WI38 (cell line): ENCODE measurements around the gene SMLR1.

Experiments
- H3K4me3 ChIP-seq: 2 replicates; pipeline ENCODE4 v1.5.1; 2011; ENCODE audit warnings: low read depth, mild to moderate bottlenecking, control low read depth, low read length
- CTCF ChIP-seq: IDR thresholded peaks from 2 replicates; pipeline ENCODE4 v1.5.1; 2012; ENCODE audit warnings: low read depth, mild to moderate bottlenecking, control low read depth, low read length

SMLR1 gene

GRCh38 chr6:130810307-130811030 lies 16.7 kb upstream of the SMLR1 start:
- TF ChIP-seq CTCF, result no peak
- no peak overlapping the region for H3K4me3 ChIP-seq

- no peak for TF ChIP-seq CTCF
- no peak overlapping the region for H3K4me3 ChIP-seq
These were observed 15.3 kb upstream of the SMLR1 start for GRCh38 chr6:130811932-130812331.

- no peak for TF ChIP-seq CTCF
- no peak overlapping the region for H3K4me3 ChIP-seq
These were observed 12.7 kb upstream of the SMLR1 start for GRCh38 chr6:130814506-130814905.

- H3K4me3 ChIP-seq, result no peak overlapping the region
- no peak for TF ChIP-seq CTCF
These were observed 11.8 kb upstream of the SMLR1 start for GRCh38 chr6:130815200-130816071.

GRCh38 chr6:130822736-130823135 lies 4.5 kb upstream of the SMLR1 start:
- no peak overlapping the region for H3K4me3 ChIP-seq
- no peak for TF ChIP-seq CTCF

GRCh38 chr6:130824978-130825694 lies 2.1 kb upstream of the SMLR1 start:
- no peak for TF ChIP-seq CTCF

More at GRCh38 chr6:130824978-130825694, 2.1 kb upstream of the SMLR1 start:
- H3K4me3 ChIP-seq, result no peak overlapping the region
